Measurements from ENCODE around the gene IRF2BPL.

The IRF2BPL gene

DNA sequence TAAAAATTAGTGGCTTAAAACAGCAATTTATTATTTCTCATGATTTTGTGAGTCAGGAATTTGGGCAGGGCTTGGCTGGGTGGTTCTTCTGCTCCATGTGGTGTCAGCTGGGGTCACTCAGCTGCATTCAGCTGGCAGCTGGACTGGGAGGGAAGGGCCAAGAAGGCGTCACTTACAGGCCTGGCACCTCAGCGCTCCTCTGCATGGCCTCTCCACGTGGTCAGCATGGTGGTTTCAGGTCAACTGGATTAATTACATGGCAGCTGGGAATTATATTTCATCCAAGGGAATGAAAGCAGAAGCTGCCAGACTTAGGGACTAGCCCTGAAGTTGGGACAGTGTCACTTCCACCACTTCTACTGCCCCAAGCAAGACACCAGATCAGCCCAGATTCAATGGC is 27.5 kb upstream of the IRF2BPL start:
- TF ChIP-seq, protein P1, sequence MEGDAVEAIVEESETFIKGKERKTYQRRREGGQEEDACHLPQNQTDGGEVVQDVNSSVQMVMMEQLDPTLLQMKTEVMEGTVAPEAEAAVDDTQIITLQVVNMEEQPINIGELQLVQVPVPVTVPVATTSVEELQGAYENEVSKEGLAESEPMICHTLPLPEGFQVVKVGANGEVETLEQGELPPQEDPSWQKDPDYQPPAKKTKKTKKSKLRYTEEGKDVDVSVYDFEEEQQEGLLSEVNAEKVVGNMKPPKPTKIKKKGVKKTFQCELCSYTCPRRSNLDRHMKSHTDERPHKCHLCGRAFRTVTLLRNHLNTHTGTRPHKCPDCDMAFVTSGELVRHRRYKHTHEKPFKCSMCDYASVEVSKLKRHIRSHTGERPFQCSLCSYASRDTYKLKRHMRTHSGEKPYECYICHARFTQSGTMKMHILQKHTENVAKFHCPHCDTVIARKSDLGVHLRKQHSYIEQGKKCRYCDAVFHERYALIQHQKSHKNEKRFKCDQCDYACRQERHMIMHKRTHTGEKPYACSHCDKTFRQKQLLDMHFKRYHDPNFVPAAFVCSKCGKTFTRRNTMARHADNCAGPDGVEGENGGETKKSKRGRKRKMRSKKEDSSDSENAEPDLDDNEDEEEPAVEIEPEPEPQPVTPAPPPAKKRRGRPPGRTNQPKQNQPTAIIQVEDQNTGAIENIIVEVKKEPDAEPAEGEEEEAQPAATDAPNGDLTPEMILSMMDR (IDR thresholded peaks at IDR 0.05; ENCODE audit: control insufficient read depth, extremely low read depth, insufficient read depth) = no peak
- no peak overlapping the region for H3K4me3 ChIP-seq (ENCODE audit: low read depth, low read length)
- DNase-seq (ENCODE audit: low read depth) = no peak

DNA sequence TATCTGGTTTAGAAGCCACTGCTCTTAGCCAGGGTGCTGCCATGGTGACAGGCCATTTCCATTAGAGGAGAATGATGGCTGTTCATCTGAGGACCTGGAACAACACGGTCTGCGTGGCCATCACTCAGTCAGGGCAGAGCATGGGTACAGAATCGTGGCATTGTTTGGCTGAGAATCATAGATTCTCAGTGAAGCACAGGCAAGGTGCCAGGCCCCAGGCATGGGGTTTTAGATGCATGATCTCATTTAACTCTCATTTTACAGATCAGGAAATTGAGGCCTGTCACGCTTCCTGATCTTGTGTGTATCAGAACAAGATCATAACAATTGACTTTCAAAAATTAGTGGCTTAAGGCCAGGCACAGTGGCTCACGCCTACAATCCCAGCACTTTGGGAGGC is 26.8 kb upstream of the IRF2BPL start:
- no peak overlapping the region for H3K4me3 ChIP-seq (ENCODE audit: low read depth, low read length)
- DNase-seq (ENCODE audit: low read depth) = no peak
- TF ChIP-seq, protein P1 (IDR thresholded peaks at IDR 0.05; ENCODE audit: control insufficient read depth, extremely low read depth, insufficient read depth) = no peak

DNA sequence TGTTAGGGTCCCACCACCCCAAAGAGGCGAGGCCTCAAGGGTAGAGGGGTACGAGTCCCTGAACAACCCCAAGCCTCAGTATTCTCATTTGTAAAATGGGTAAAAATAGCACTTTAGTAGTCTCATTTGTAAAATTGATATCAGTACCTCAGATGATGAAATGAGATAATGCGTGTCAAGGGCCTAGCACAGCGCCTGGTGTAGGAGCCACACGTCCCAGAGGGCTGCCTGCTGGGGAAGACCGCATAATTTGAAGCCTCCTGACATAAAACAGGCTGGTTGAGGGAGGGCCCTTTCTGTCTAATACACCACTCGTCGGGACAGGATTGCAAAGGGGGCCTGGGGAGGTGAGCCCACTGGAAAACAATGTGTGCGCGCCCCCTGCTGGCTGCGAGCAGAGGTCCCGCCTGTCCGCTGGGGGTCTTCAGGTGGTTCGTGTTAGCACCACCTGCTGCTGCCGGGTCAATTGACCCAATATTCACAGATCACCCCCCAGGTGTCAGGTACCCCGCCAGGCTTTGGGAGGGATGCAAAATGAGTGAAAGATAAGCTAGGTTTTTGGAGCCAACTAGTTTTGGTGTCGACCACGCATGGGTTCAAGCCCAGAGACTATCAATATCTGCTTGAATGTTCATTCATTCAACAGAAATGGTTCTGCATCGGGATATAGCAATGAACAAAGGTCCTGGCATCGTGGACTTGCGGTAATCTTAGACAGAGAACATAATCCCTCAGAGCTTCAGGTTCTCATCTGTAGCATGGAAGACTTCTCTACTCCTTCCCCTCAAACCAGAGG is 24.7 kb upstream of the IRF2BPL start:
- DNase-seq (ENCODE audit: low read depth) = no peak

DNA sequence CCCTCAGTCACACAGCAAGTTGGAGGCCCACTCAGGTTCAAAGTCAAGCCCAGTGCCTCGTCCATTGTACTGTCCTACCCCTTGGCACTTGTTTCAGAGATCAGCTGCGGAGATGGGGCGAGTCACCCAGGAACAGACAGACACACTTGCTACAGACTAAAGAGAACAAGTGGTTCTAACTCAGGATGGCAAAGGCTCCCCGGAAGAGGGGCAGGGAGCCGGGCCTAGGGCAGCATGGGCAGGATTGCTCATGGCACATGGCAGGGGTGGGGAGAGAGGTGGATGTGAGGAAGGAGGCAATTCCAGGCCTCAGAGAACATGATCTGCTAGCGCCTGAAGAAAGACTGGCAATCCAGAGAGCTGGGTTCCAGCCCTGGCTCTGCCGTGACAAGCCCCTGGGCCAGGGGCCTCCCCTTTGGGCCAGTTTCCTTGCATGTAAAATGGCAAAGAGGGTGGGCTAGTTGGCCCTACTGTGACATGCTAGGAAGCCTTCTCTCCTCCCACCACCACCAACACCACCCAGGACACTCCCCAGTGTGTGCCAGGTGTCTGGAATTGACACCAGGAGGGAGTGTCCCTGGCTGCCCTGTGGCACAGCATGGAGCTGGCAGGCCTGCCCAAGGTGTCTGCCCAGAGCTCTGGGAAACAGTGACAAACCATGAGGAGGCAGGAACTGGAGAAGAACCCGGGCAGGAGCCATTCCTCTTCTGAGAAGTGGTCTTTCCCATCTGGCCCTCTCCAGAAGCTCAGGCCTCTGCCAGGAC is 24.0 kb upstream of the IRF2BPL start:
- TF ChIP-seq, protein P1 (IDR thresholded peaks at IDR 0.05; ENCODE audit: control insufficient read depth, extremely low read depth, insufficient read depth) = no peak
- DNase-seq (ENCODE audit: low read depth) = no peak
- H3K4me3 ChIP-seq (ENCODE audit: low read depth, low read length) = no peak overlapping the region

More for the DNA sequence above, 24.7 kb upstream of the IRF2BPL start:
- TF ChIP-seq, protein P1 (IDR thresholded peaks at IDR 0.05; ENCODE audit: control insufficient read depth, extremely low read depth, insufficient read depth) = peak; percentile 11; the same call in 1 of the 2 replicates
- H3K4me3 ChIP-seq (ENCODE audit: low read depth, low read length) = no peak overlapping the region

GRCh38 chr14:77051116-77051515 is 22.6 kb upstream of the IRF2BPL start:
- DNase-seq (ENCODE audit: low read depth) = no peak
- TF ChIP-seq, protein P1 (IDR thresholded peaks at IDR 0.05; ENCODE audit: control insufficient read depth, extremely low read depth, insufficient read depth) = no peak
- no peak overlapping the region for H3K4me3 ChIP-seq (ENCODE audit: low read depth, low read length)

- DNase-seq (ENCODE audit: low read depth) = no peak
- no peak overlapping the region for H3K4me3 ChIP-seq (ENCODE audit: low read depth, low read length)
- TF ChIP-seq, protein P1 (IDR thresholded peaks at IDR 0.05; ENCODE audit: control insufficient read depth, extremely low read depth, insufficient read depth) = no peak
These were observed 18.2 kb upstream of the IRF2BPL start for GRCh38 chr14:77046721-77047120.

Data from LNCaP clone FGC (cell line).